GM18873 (cell line): ENCODE results near the gene IL16.
A peak's percentile ranks its signal among the peaks of the same experiment; 100 is the strongest.

Experiments used
- ATAC-seq: cut with Tn5 transposase; IDR thresholded peaks from one replicate; pipeline ENCODE4 v1.9.1; 2021; ENCODE audit warnings: mild to moderate bottlenecking, moderate library complexity, moderate number of reproducible peaks; ENCODE audit not compliant: unreplicated experiment, low FRiP score

The IL16 gene

GRCh38 chr15:81289910-81290309 lies 93.2 kb downstream of the IL16 start:
- no peak for ATAC-seq

GRCh38 chr15:81291916-81292522 lies 95.3 kb downstream of the IL16 start:
- ATAC-seq = no peak

- peak; percentile 28 for ATAC-seq
These were observed 95.9 kb downstream of the IL16 start for GRCh38 chr15:81292523-81293001.

- ATAC-seq = peak; percentile 66
These were observed 97.2 kb downstream of the IL16 start for GRCh38 chr15:81293728-81294515.

- ATAC-seq = no peak
These were observed 97.8 kb downstream of the IL16 start for GRCh38 chr15:81294516-81294880.

- no peak for ATAC-seq
These were observed 98.9 kb downstream of the IL16 start for GRCh38 chr15:81295486-81296121.

GRCh38 chr15:81296186-81296585 lies 99.5 kb downstream of the IL16 start:
- no peak for ATAC-seq

GRCh38 chr15:81296673-81297072 lies 100.0 kb downstream of the IL16 start:
- ATAC-seq = peak; percentile 35

- no peak for ATAC-seq
These were observed 100.5 kb downstream of the IL16 start for GRCh38 chr15:81297147-81297572.

- no peak for ATAC-seq
These were observed 101.2 kb downstream of the IL16 start for GRCh38 chr15:81297603-81298575.

- ATAC-seq = no peak
These were observed 101.9 kb downstream of the IL16 start for GRCh38 chr15:81298611-81299010.

- ATAC-seq = no peak
These were observed 102.5 kb downstream of the IL16 start for GRCh38 chr15:81299156-81299555.

- ATAC-seq = no peak
These were observed 103.1 kb downstream of the IL16 start for GRCh38 chr15:81299630-81300273.

- peak; percentile 1 for ATAC-seq
These were observed 104.7 kb downstream of the IL16 start for GRCh38 chr15:81301385-81301784.

- peak; percentile 89 for ATAC-seq
These were observed 105.2 kb downstream of the IL16 start for GRCh38 chr15:81301815-81302399.

- no peak for ATAC-seq
These were observed 106.0 kb downstream of the IL16 start for GRCh38 chr15:81302701-81303109.

- ATAC-seq = no peak
These were observed 106.9 kb downstream of the IL16 start for GRCh38 chr15:81303244-81304225.

- no peak for ATAC-seq
These were observed 107.5 kb downstream of the IL16 start for GRCh38 chr15:81304226-81304625.
